GM19397 (cell line): ENCODE results near the gene STK25.
"Not testable (repeated sequence)": the region's sequence is repeated elsewhere in the genome, so short reads cannot be mapped to it uniquely, and the experiment has no call there.

ENCODE experiments used
- ATAC-seq: cut with Tn5 transposase; IDR thresholded peaks from one replicate; pipeline ENCODE4 v1.9.1; 2021; ENCODE audit warnings: mild to moderate bottlenecking, moderate library complexity; ENCODE audit not compliant: unreplicated experiment

Gene STK25

DNA sequence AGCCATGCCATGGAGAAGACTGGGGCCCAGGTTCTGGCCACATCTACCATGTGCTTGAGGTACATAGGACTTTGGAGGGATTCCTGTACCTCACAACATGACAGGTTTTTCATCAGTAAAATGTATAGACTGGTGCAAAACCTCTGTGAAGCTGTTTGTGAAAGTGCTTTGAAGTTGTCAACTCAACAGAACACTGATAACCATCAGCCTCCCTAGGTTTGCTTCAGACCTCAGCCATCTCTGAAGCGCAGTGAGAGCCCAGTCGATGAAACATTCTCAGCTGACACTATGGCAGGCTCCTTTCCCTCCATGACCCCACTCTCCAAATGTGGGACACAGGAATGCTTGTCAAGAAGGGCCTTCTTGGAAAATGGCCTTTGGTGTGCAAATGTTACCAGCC lies 38.6 kb downstream of the STK25 start:
- no peak for ATAC-seq

DNA sequence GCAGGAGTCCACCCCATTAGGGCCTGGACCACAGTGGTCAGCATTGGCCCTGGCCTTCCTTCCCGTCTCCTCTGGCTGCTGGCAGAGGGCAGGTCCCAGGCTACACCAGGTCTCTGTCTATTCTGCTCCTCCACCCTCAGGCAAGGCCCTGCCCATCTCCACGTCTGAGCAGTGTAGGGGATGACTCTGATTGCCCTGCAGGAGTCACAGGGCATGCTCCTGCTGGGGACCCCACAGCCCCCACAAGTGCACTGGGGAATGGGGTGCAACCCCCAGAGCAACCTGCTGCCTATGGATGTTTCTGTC lies 40.0 kb downstream of the STK25 start:
- ATAC-seq: no peak

DNA sequence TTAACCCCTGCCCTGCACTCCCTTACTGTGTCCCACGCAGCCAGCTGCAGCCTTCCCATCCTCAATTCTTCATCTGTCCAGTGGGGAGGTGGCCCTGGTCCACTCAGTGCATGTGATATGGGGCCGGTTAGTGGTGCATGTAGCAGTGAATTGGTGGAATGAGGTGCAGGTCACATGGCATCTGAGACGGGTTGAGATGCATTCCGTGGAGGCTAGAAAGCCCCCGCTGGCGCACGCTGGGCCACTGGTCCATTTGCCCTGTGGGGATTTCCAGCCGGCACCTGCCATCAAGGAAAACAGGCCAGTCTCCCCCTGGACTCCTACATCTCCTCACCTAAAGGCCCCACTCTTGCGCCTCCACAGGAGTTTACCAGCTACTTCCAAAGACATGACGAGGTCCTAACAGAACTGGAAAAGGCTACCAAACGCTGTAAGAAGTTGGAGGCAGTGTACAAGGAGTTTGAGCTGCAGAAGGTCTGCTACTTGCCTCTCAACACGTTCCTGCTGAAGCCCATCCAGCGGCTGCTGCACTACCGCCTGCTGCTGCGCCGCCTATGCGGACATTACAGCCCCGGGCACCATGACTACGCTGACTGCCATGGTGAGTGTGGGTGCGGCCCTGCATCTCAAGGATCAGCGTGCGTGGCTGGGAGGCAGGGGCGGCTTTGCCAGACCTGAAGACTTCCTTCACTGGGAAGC lies 40.5 kb downstream of the STK25 start:
- ATAC-seq: no peak

DNA sequence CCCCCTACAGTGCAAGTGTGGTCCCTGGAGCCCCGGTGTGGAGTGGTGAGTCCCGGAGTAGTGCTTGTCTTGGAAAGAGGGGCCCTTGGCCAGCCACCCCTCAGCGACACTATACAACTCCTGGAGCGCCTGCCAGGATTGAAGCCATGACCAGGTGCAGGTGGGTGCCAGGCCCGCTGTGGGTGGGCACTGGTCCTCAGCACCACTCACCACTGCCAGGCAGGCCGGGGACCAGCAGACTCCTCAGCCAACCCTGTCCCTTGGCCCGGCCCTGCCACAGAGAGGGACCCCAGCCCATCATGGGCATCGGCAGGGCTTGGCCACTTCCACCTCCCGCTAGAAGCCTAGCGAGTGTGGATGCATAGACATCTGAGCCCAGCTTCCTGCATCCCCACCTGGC lies 42.2 kb downstream of the STK25 start:
- no peak for ATAC-seq

DNA sequence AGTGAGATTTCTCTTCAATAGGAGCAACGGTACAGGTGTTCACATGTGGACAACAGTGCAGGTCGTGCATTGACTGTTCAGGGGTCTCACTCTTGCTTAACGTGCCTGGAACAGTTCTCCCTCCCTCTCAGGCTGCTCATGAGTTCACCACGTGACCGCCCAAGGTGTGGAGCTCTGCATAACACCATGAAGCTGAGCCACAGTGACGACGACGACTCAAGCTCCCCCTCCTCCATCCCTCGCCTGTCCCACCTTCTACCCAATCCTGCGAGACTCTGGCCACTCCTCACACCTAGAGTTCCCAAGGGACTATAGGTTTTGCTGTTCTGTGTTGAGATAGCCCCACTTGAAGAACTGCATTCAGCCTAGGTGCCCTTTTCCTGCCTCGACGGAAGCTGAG lies 42.8 kb downstream of the STK25 start:
- no peak for ATAC-seq

DNA sequence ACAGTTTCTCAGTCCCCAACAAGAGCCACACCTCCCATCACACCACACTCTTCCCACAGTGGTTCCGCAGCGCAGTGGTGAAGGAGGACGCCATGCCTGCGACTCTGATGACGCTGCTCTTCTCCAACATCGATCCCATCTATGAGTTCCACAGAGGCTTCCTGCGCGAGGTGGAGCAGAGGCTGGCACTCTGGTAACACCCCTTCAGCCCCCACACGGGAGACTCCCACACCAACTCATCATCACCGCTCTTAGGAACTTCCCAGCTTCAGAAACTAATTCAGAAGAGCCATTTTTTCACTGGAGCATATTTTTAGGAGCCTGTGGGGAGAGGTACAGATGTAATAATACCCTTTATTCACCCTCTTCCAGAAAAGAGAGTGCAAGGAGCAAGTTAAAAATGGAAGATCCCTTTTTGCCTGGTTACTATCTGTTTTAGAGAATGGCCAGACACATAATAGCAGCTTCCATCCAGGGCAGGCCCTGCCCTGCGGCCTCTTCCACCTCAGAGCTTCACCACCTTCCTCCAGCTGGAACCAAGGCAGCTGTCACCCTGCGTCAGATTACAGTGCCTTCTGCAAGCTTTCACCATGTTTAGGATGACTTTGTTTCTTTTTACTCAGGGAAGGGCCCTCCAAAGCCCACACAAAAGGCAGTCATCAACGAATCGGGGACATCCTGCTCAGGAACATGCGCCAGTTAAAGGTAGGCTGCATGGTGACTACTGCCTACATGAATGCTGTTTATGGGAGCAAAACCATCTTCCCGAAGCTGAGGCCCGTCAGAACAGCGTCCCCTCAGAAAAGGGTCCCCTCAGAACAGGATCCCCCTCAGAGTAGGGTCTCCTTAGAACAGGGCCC lies 44.9 kb downstream of the STK25 start:
- no peak for ATAC-seq

DNA sequence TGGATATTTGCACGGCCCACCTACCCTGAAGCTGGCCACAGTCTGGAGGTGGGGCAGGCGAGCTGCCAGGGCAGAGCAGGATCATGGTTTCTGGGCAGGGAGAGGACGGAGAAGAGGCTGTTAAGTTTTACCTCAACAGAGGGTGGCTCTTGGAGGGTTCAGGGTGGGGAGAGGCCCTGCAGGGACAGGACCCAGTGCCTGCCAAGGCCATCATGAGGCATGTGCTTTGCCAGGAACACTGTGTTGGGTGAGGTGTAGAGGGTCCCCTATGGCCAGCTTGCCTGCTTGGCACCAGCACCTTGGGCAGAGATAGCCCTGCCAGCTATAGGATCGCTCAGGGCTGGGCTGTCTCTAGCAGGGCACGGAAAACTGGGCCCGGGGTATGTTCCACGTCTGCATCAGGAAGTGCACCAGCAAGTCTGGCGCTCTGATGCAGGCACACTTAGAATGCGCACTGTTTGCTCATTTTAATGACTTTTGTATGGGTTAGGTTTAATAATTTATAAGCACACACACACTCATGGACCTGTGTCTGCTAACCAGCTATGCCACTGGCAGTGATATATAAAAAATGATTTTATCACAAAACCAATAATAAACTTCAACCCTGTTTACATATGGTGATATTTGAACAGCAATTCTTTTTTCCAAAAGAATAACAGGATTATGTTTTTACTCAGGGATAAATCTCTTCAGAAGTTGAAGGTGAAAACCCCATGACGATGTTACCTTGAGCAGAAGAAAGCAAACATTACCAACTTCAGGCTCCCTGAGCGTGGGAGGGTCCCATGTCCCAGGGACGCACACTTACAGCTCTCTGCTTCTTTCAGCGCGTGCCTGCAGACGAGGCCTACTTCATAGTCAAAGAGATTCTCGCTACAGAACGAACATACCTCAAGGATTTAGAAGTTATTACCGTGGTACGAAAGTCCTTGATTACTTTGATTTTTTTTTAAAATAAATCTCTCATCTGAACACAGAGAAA lies 46.4 kb downstream of the STK25 start:
- ATAC-seq: no peak

DNA sequence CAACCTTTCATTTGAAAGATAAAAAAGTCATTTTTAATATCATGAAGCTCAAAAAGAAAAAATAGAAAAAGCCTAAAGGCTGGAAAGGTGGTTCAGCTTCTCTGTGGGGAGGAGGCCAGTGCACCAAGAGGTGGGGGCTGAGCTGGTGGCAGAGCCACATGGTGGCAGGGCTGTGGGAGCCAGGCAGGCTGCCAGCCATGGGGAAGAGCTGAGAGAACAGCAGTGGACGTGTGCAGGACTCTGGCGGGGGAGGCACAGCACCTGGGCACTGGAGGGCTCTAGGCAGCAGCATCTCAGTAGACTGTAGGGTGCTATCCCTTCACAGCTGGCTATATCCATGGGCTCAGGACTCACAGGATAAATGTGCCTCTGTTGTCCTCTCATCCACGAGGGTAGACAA lies 47.8 kb downstream of the STK25 start:
- no peak for ATAC-seq

DNA sequence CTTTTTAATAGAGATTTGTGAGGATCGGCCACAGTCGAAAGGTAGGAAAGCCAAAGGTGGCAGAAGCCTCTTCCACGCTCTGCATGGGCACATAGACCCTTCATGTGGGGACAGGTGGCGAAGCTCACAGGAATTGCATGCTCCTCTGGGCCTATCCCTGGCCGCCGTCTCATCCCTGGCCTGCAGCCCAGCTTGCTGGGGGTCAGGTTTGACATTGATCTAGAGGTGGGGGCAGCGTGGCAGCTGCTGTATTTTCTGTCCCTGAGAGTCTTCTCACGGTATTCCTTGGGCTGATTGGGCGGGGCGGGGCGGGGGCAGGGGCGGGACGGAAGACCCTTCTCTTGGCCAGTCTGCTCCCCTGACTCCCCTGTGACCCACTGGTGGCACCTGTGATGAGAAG lies 48.9 kb downstream of the STK25 start:
- no peak for ATAC-seq

DNA sequence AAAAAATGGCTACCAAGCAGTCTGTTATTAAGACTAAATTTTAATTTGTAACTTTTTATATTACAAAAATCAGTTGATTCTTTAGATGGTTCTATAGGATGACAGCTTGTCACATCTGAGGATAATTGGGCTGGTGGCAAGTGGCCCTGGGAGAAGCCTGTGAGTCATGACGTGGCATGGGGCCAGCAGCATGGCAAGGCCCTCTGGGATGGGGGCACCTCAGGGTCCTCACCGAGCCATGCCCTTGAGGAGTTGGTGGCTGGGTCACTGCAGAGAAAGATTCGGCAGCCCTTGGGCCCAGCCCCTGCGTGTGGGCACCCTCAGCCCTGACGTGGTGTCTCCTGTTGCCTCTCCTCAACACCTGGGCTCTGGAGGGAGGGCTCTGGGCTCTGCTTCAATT lies 49.7 kb downstream of the STK25 start:
- no peak for ATAC-seq

DNA sequence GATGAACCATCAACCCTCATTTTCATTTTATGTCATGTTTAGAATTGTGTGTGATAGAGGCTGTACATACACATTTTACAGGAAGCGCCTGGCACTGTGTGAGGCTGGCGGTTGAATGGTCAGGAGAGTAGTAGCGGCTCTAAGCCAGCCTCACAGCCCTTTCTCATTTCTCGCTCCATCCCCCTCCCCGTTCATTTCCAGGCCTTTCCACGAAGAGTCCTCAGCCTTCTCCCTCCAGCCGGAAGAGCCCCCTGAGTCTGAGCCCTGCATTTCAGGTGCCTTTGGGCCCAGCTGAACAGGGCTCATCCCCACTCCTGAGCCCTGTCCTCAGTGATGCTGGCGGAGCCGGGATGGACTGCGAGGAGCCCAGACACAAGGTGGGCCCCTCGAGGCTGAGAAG lies 51.8 kb downstream of the STK25 start:
- ATAC-seq: no peak

DNA sequence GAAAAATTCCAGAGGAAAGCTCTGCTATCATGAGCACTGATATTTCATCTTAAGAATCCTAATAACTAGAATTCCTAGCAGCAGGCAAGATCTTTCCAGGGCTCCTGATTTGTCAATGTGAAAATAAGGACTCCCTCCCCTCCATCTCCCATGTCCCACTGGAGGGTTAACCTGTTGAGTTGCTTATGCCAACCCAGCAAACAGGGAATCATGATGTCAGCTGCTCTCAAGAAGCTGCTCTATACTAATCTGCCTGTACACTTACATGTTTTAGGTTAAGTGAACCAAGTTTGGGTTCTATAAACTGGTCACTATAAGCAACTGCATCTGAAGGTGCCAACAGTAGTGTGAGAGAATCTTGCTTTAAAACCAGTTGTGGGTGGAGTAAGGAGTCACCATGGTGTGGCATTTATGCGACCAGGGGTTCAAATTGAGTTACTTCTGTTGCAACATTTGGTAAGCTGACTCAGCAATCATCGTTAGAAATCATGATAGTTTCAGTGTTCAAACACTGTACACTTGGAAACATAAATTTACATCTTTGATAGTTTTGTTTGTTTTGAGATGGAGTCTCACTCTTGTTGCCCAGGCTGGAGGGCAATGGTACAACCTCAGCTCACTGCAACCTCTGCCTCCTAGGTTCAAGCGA lies 53.4 kb downstream of the STK25 start:
- ATAC-seq: no peak

DNA sequence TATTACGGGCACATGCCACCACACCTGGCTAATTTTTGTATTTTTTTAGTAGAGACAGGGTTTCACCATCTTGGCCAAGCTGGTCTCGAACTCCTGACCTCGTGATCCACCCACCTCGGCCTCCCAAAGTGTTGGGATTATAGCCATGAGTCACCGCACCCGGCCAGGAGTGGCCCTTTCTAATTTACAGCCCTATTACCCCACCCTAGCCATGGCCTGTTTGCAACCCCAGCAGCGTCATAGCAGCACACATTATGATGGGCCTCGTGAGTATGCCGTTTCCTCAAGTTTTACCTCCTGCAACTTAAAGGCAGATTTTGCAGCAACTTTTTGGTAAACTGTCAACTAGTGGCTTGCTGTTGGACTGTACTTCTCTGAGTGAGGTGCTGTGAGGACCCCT lies 54.5 kb downstream of the STK25 start:
- ATAC-seq: not testable (repeated sequence)

DNA sequence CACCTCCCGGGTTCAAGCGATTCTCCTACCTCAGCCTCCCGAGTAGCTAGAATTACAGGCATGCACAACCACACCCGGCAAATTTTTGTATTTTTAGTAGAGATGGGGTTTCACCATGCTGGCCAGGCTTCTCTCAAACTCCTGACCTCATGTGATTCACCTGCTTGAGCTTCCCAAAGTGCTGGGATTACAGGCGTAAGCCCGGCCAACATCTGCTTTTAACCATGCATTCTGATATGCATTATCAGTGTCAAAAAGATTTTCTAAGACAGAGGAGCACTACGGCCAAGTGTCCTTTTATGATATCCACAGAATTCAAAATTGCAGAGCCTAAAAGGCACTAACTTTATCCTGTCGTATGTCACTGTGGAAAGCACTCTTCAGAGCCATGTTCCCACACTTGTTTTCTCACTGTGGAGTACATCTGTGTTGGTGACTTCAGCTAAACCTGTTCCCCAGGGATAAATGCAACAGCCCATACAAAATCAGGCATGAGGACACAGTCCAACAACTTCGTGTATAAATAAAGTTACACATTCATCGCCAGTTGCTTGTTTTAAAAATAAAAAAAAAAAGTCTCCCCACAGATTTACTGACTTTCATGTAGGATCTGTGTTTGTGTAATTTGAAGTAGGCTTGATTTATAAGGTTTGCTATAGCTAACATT lies 56.4 kb downstream of the STK25 start:
- no peak for ATAC-seq

DNA sequence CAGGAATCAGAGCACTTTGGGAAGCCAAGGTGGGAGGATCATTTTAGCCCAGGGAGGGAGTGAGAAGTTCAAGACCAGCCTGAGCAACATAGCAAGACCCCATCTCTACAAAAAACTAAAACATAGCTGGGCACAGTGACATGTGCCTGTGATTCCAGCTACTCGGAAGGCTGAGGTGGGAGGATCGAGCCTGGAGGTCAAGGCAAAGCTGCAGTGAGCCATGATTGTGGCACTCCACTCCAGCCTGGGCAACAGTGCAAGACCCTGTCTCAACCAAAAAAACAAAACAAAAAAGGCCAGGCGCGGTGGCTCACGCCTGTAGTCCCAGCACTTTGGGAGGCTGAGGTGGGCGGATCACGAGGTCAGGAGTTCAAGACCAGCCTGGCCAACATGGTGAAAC lies 58.3 kb downstream of the STK25 start:
- not testable (repeated sequence) for ATAC-seq

DNA sequence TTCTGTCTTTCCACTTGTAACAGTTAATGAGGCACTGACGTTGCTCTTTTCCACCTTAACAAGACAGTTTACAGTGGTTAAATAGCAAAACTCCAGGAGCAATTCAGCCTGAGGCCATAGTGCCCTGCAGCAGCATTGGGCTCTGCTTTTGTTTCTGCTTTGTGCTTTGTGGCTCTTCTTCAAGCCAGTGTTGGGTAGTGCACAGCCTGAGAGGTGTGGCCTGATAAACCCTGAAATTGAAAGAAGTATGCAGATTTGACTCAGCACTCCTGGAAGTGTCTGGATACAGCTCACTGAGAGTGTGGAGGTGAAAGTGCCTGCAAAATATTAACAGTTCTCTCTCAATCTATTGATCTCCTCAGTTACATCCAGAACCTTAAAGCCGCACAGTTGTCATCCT lies 63.0 kb downstream of the STK25 start:
- ATAC-seq: no peak

DNA sequence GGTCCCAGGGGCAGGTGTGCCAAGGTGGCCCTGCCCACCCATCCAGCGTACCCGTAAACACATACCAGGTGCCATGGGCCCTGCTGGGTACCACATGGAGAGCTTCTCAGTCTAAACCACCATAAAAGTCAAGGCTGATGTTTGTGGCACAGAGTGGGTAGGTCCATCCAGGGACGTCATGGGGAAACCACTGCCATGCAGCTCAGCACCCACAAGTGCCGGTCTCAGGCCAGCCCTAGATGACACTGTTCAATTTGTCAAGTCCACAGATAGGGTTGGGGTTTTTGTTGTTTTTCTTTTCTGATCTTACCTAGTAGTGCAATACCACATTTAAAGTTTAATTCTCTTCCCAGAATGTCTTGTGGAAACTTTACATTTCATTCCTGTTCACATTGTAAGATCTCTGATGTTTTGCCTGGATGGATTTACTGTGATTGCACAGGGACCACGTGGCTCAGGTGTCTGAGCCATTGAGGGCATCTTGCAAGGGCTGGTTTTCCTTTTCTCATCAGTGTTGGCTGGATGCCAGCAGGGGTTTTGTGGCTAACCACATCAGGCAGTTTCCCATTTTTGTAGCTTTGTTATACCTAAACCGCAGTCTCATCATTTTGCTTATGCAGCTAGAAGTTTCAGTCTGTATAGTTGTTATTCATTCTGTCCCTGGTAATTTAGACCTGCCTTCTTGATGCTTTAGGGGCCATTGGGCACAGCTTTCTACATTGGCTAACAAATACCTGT lies 64.7 kb downstream of the STK25 start:
- no peak for ATAC-seq
